Transverse colon (tissue), 4 donors: Measurements from ENCODE around the gene DIP2B. TPM values are rescaled to one million over a fixed set of nuclear protein-coding genes. Genes with fewer than 3 reads are reported as not detected.

Experiments
- DNase-seq: peaks from one replicate; pipeline ENCODE4 v3.0.0-alpha.2; 2019
- H3K27ac ChIP-seq, 4 donors: fragments of 200-600 bp; sonication (generic); 2 replicates each; pipeline ENCODE4 v1.5.1; 2016 to 2018; ENCODE audit warnings: inconsistent platforms in 4 of 4
- H3K27me3 ChIP-seq: fragments of 200-600 bp; sonication (generic); 2 replicates; pipeline ENCODE4 v1.5.1; 2017; ENCODE audit warnings: inconsistent platforms
- H3K36me3 ChIP-seq, 4 donors: fragments of 200-600 bp; sonication (generic); 2 replicates each; pipeline ENCODE4 v1.5.1; 2017 to 2019; ENCODE audit warnings: inconsistent platforms in 4 of 4
- H3K4me1 ChIP-seq, 4 donors: fragments of 200-600 bp; sonication (generic); 2 replicates each; pipeline ENCODE4 v1.5.1; 2017 to 2020; ENCODE audit warnings: inconsistent platforms in 4 of 4
- H3K4me3 ChIP-seq, 4 donors: fragments of 200-600 bp; sonication (generic); 1 replicate in 1 of 4; 2 replicates in 3 of 4; pipeline versions ENCODE4 v1.5.1 to v1.6.1; 2017 to 2019; ENCODE audit warnings: inconsistent platforms in 4 of 4
- H3K9me3 ChIP-seq, 2 donors: fragments of 200-600 bp; sonication (generic); 2 replicates each; pipeline ENCODE4 v1.5.1; 2017 to 2019; ENCODE audit warnings: inconsistent platforms in 2 of 2
- CTCF ChIP-seq, 5 experiments: fragments of 200-600 bp in 3 of 5; fragments of 450-650 bp in 2 of 5; sonication (generic) in 3 of 5; IDR thresholded peaks; 1 replicate in 2 of 5; 2 replicates in 3 of 5; pipeline ENCODE4 v1.5.1; 2016 to 2017; ENCODE audit warnings: antibody characterized with exemption in 5 of 5, inconsistent platforms in 3 of 5, mild to moderate bottlenecking in 2 of 5, moderate library complexity in 1 of 5
- EP300 ChIP-seq: sonication (generic); formaldehyde crosslinking; IDR thresholded peaks from one replicate; pipeline ENCODE4 v1.6.1; 2017; ENCODE audit warnings: antibody characterized with exemption, low read depth
- POLR2A ChIP-seq: fragments of 450-650 bp; IDR thresholded peaks from one replicate; pipeline ENCODE4 v1.6.1; 2016; ENCODE audit warnings: antibody characterized with exemption, mild to moderate bottlenecking, moderate library complexity
- POLR2AphosphoS5 ChIP-seq, 3 donors: sonication (generic); formaldehyde crosslinking; IDR thresholded peaks; one replicate each; pipeline ENCODE4 v1.6.1; 2016; ENCODE audit warnings: antibody characterized with exemption in 3 of 3
- WGBS, 2 donors: methylation state at CpG; one replicate each; pipeline ENCODE4 v1.1.5; 2018; ENCODE audit warnings: low coverage in 1 of 2; 5-methylcytosine and 5-hydroxymethylcytosine counted together
- in situ Hi-C, 4 donors: fragments of 200-750 bp; cut with MboI; loops; one replicate each; pipeline versions ENCODE4 v1.15.0 to v1.15.1; 2017; ENCODE audit warnings: low sequenced_read_pairs in 3 of 4, low pct_ligation_motif_present in 1 of 4, low pct_unique_long_range_greater_than_20kb in 1 of 4
- intact Hi-C: fragments of 100-400 bp; cut with DNase I; formaldehyde crosslinking; loops from one replicate; pipeline ENCODE4 v1.15.1; 2023; ENCODE audit warnings: low total_unique reads
- total RNA-seq, 4 donors: library from RNA; depleted of rRNA; stranded (reverse); fragments of >200 nt; gene quantifications; one replicate each; pipeline ENCODE4 v1.1.0, GENCODE V29; 2016

Gene DIP2B
- total RNA-seq, 4 donors from 2014 or later = 40.0 to 129 (median 57.9) TPM

DNA sequence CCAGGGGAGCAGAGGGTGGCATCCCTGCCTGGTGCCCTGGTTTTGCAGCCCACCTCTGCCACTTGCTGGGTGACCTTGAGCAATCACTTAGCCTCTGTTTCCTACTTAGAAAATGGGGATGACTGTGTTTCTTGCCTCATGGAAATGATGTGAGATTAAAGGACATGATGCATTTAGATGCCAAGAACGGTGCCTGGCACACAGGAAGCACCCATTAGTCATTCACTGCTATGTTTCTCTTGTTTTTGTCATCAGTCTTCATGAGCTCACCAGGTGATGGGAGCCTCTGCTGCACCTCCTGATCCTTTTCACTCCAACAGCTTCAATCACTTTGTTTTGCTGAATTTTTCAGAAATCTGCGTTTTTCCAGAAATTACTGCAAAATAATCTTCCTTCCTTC, 235.5 kb downstream of the DIP2B start:
- H3K9me3 ChIP-seq = no peaks in the 10 kb centered on the region
- H3K4me1 ChIP-seq = no peaks in the 10 kb centered on the region
- no peak overlapping the region for H3K27ac ChIP-seq
- in situ Hi-C loops (no loop called here), intact Hi-C loops (no loop called here)
- peaks cover 0 to 65% (median 28%) of the 10 kb centered on the region in 4 donors for H3K36me3 ChIP-seq
- H3K4me3 ChIP-seq = no peak overlapping the region
- no peaks in the 10 kb centered on the region for H3K27me3 ChIP-seq
- no peak for TF ChIP-seq POLR2AphosphoS5 (IDR thresholded peaks at IDR 0.05)
- TF ChIP-seq EP300 = no peak
- TF ChIP-seq CTCF (IDR thresholded peaks at IDR 0.05) = no peak
- TF ChIP-seq POLR2A = no peak
- no peak for DNase-seq
- 86 to 93% methylated on average over 2 of the region's 2 CpGs for WGBS, 2 donors

- intact Hi-C loops (no loop called here), in situ Hi-C loops (no loop called here)
- H3K36me3 ChIP-seq = peaks cover 0 to 69% (median 26%) of the 10 kb centered on the region in 4 donors
- no peaks in the 10 kb centered on the region for H3K9me3 ChIP-seq
- H3K27ac ChIP-seq = no peak overlapping the region
- H3K27me3 ChIP-seq = no peaks in the 10 kb centered on the region
- DNase-seq = no peak
- WGBS, 2 donors = 98 to 100% methylated on average over 2 to 7 of the region's 7 CpGs
- H3K4me3 ChIP-seq = no peak overlapping the region
- TF ChIP-seq POLR2AphosphoS5 (IDR thresholded peaks at IDR 0.05) (no peak), EP300 (no peak), POLR2A (no peak)
- no peaks in the 10 kb centered on the region for H3K4me1 ChIP-seq
Observed at GRCh38 chr12:50742776-50743175, 238.0 kb downstream of the DIP2B start.

DNA sequence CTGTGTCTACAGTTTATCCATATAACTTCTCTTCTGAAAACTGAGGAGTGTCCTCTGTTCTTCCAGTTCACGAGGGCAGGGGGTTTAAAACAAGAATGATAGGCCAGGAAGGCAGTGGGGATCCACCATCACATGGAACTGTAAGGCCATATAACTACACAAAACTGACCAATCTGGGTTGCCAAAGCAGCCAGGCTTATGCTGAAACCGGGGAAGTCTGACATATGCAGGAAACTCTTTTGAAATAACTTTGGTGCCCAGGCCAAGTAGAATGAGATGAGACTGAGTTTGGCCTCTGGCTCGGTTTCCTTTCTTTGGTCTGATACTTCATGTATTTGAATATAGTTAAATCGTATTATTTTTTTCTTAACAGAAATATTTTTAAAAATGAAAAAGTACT, 241.1 kb downstream of the DIP2B start:
- no peaks in the 10 kb centered on the region for H3K9me3 ChIP-seq
- in situ Hi-C loops = no loop called here
- H3K27ac ChIP-seq = no peak overlapping the region
- H3K36me3 ChIP-seq = peaks cover 0 to 44% (median 15%) of the 10 kb centered on the region in 4 donors
- no peak overlapping the region for H3K4me3 ChIP-seq
- intact Hi-C loops = no loop called here
- WGBS, 2 donors = 78 to 83% methylated on average over 4 of the region's 4 CpGs
- no peaks in the 10 kb centered on the region for H3K27me3 ChIP-seq
- no peaks in the 10 kb centered on the region for H3K4me1 ChIP-seq
- DNase-seq = no peak
- no peak for TF ChIP-seq CTCF (IDR thresholded peaks at IDR 0.05)
- TF ChIP-seq POLR2A = no peak
- TF ChIP-seq EP300 = no peak
- no peak for TF ChIP-seq POLR2AphosphoS5 (IDR thresholded peaks at IDR 0.05)

- Histone ChIP-seq H3K36me3 (peaks cover 0 to 41% (median 13%) of the 10 kb centered on the region in 4 donors), H3K4me3 (no peak overlapping the region), H3K27ac (no peak overlapping the region), H3K4me1 (no peaks in the 10 kb centered on the region), H3K27me3 (no peaks in the 10 kb centered on the region), H3K9me3 (no peaks in the 10 kb centered on the region)
- 92 to 100% methylated on average over 2 to 3 of the region's 3 CpGs for WGBS, 2 donors
- no peak for DNase-seq
- TF ChIP-seq POLR2A = no peak
- TF ChIP-seq CTCF (IDR thresholded peaks at IDR 0.05) = no peak
- no peak for TF ChIP-seq EP300
- TF ChIP-seq POLR2AphosphoS5 (IDR thresholded peaks at IDR 0.05) = no peak
- in situ Hi-C loops = no loop called here
- intact Hi-C loops = no loop called here
Observed at GRCh38 chr12:50746431-50746830, 241.6 kb downstream of the DIP2B start.

- 93% methylated on average over 1 of the region's 1 CpG; no CpG with 5 or more reads in 1 of the 2 donors for WGBS, 2 donors
- Histone ChIP-seq H3K36me3 (peaks cover 0 to 32% (median 9%) of the 10 kb centered on the region in 4 donors), H3K4me3 (no peak overlapping the region), H3K27ac (no peak overlapping the region), H3K27me3 (no peaks in the 10 kb centered on the region), H3K4me1 (no peaks in the 10 kb centered on the region), H3K9me3 (no peaks in the 10 kb centered on the region)
- TF ChIP-seq EP300 = no peak
- no peak for TF ChIP-seq CTCF (IDR thresholded peaks at IDR 0.05)
- intact Hi-C loops = no loop called here
- no peak for DNase-seq
- in situ Hi-C loops = no loop called here
Observed at GRCh38 chr12:50747817-50748216, 243.0 kb downstream of the DIP2B start.
